Suppressor macrophage treated with lipopolysaccharide for 4 hours (primary cell): ENCODE results near the gene ZNF319.
A peak's percentile ranks its signal among the peaks of the same experiment; 100 is the strongest.
"Not testable (repeated sequence)": the region's sequence is repeated elsewhere in the genome, so short reads cannot be mapped to it uniquely, and the experiment has no call there.

Experiments used
- DNase-seq: peaks from one replicate; pipeline ENCODE4 v3.0.0-alpha.2; 2020

ZNF319 gene

GRCh38 chr16:57996406-57997175 is 3.9 kb downstream of the ZNF319 start:
- DNase-seq = no peak

GRCh38 chr16:57995721-57996405 is 4.6 kb downstream of the ZNF319 start:
- no peak for DNase-seq

- DNase-seq = peak; percentile 75
Observed at GRCh38 chr16:57994778-57995177, 5.7 kb downstream of the ZNF319 start.

GRCh38 chr16:57994361-57994760 is 6.1 kb downstream of the ZNF319 start:
- DNase-seq = no peak

- no peak for DNase-seq
Observed at GRCh38 chr16:57993897-57994296, 6.6 kb downstream of the ZNF319 start.

- DNase-seq = no peak
Observed at GRCh38 chr16:57993438-57993837, 7.0 kb downstream of the ZNF319 start.

GRCh38 chr16:57992084-57992483 is 8.4 kb downstream of the ZNF319 start:
- DNase-seq = no peak

GRCh38 chr16:57991551-57992059 is 8.9 kb downstream of the ZNF319 start:
- no peak for DNase-seq

GRCh38 chr16:57988929-57989328 is 11.5 kb downstream of the ZNF319 start:
- DNase-seq = no peak

- DNase-seq = no peak
Observed at GRCh38 chr16:57987441-57988177, 12.9 kb downstream of the ZNF319 start.

GRCh38 chr16:57986196-57986595 is 14.3 kb downstream of the ZNF319 start:
- no peak for DNase-seq

- DNase-seq = no peak
Observed at GRCh38 chr16:57985204-57986181, 15.0 kb downstream of the ZNF319 start.

- DNase-seq = peak; percentile 70
Observed at GRCh38 chr16:57984443-57985203, 15.8 kb downstream of the ZNF319 start.

GRCh38 chr16:57982385-57982784 is 18.1 kb downstream of the ZNF319 start:
- DNase-seq = no peak

- DNase-seq = no peak
Observed at GRCh38 chr16:57981636-57982035, 18.8 kb downstream of the ZNF319 start.

GRCh38 chr16:57979006-57979585 is 21.4 kb downstream of the ZNF319 start:
- DNase-seq = no peak

- DNase-seq = not testable (repeated sequence)
Observed at GRCh38 chr16:57978070-57978465, 22.4 kb downstream of the ZNF319 start.

GRCh38 chr16:57977418-57978069 is 22.9 kb downstream of the ZNF319 start:
- DNase-seq = no peak

GRCh38 chr16:57976331-57976796 is 24.1 kb downstream of the ZNF319 start:
- no peak for DNase-seq

- DNase-seq = no peak
Observed at GRCh38 chr16:57972306-57972705, 28.2 kb downstream of the ZNF319 start.
